Immature natural killer cell (primary cell): ENCODE measurements around the gene GINS1. TPM values are rescaled to one million over a fixed set of nuclear protein-coding genes. Genes with fewer than 3 reads are reported as not detected.

Experiments
- DNase-seq, 3 donors: peaks; one replicate each; pipeline ENCODE4 v3.0.0; 2022; ENCODE audit warnings: mixed read lengths in 1 of 3
- H3K27ac Mint-ChIP-seq, 6 donors: one replicate each; pipeline ENCODE4 v1.8.0; 2020; ENCODE audit warnings: mixed read lengths in 6 of 6, mild to moderate bottlenecking in 5 of 6, inconsistent platforms in 4 of 6, moderate library complexity in 3 of 6
- H3K27me3 Mint-ChIP-seq, 3 donors: one replicate each; pipeline ENCODE4 v1.8.0; 2020 to 2021; ENCODE audit warnings: low read depth in 3 of 3, mild to moderate bottlenecking in 3 of 3, mixed read lengths in 3 of 3, moderate library complexity in 3 of 3, inconsistent platforms in 1 of 3
- H3K36me3 Mint-ChIP-seq, 3 donors: one replicate each; pipeline ENCODE4 v1.8.0; 2020; ENCODE audit warnings: mixed read lengths in 3 of 3, inconsistent platforms in 2 of 3, mild to moderate bottlenecking in 2 of 3
- H3K4me1 Mint-ChIP-seq, 2 donors: one replicate each; pipeline ENCODE4 v1.8.0; 2020; ENCODE audit warnings: inconsistent platforms in 2 of 2, mild to moderate bottlenecking in 2 of 2, mixed read lengths in 2 of 2, moderate library complexity in 1 of 2
- H3K4me3 Mint-ChIP-seq, 5 donors: one replicate each; pipeline ENCODE4 v1.8.0; 2020; ENCODE audit warnings: mild to moderate bottlenecking in 5 of 5, mixed read lengths in 5 of 5, inconsistent platforms in 3 of 5, moderate library complexity in 3 of 5
- H3K9me3 Mint-ChIP-seq, 6 donors: one replicate each; pipeline ENCODE4 v1.8.0; 2020; ENCODE audit warnings: mild to moderate bottlenecking in 6 of 6, mixed read lengths in 6 of 6, inconsistent platforms in 4 of 6, moderate library complexity in 3 of 6
- polyA plus RNA-seq, 3 donors: library from polyadenylated mRNA; unstranded; fragments of 300-500 nt; fragmentation: Illumina TruSeq; gene quantifications; one replicate each; pipeline ENCODE4 v1.2.3, GENCODE V29; 2021

GINS1 gene
- polyA plus RNA-seq, 3 donors from 2014 or later = 1.0 to 2.2 (median 2.0) TPM

DNA sequence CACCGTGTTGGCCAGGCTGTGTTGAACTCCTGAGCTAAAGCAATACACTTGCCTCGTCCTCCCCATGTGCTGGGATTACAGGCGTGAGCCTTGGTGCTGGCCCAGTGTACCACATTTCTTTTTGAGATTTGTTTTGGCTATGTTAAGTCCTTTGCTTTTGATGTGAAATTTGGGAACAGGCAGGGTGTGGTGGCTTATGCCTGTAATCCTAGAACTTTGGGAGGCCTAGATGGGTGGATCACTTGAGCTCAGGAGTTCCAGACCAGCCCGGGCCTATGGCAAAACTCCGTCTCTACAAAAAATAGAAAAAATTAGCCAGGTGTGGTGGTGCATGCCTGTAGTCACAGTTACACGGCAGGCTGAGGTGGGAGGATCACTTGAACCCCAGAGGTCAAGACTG is 40.2 kb downstream of the GINS1 start:
- no peak for DNase-seq
- H3K36me3 Mint-ChIP-seq = peaks cover 0 to 17% (median 5%) of the 10 kb centered on the region in 3 donors
- H3K27me3 Mint-ChIP-seq = peaks cover 0 to 2% (median 0%) of the 10 kb centered on the region in 3 donors
- no peaks in the 10 kb centered on the region for H3K9me3 Mint-ChIP-seq
- H3K27ac Mint-ChIP-seq = no peak overlapping the region
- H3K4me1 Mint-ChIP-seq = peaks cover 4 to 11% of the 10 kb centered on the region in 2 donors
- no peak overlapping the region for H3K4me3 Mint-ChIP-seq

GRCh38 chr20:25452333-25452732 is 44.9 kb downstream of the GINS1 start:
- Mint-ChIP-seq H3K36me3 (peaks cover 0 to 13% (median 9%) of the 10 kb centered on the region in 3 donors), H3K4me1 (no peaks in the 10 kb centered on the region), H3K27ac (no peak overlapping the region), H3K4me3 (no peak overlapping the region), H3K27me3 (peaks cover 0 to 2% (median 0%) of the 10 kb centered on the region in 3 donors), H3K9me3 (no peaks in the 10 kb centered on the region)
- DNase-seq = no peak

DNA sequence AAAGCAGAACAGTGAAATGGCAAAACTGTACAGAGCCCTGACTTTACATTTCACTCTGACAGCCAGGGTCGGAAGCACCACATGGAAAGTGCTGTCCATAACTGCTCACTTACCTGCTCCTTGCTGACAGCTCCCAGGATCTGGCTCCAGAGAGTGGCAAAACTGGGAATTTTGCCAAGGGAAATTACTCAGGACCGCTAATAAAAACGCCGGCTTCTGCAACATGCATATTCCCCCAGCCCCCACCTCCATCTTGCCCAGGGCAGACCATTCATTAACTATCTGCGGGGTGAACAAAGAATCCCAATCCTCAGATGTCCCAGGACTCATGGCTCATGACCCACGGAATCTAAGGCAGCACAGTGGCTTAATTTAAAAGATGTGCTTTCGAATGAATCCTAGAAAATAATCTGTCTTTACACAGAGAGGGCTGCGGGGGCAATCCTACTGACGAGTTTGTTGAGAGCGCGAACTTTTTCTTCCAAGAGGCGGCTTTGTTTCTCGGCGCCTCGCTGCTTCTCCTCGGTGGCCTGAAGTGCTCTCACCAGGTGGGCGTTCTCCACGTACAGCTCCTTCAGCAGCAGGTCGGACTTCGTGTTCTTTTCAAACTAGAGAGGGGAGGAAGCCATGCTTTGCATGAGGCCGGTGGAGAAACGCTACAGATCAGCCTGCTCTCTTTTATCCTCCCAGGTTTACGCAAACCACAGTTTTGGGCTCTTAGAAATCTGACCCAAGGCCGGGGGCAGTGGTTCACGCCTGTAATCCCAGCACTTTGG is 45.8 kb downstream of the GINS1 start:
- Mint-ChIP-seq H3K36me3 (peaks cover 0 to 11% (median 7%) of the 10 kb centered on the region in 3 donors), H3K4me1 (no peaks in the 10 kb centered on the region)

GRCh38 chr20:25454153-25454900 is 46.9 kb downstream of the GINS1 start:
- H3K4me3 Mint-ChIP-seq = no peak overlapping the region
- H3K9me3 Mint-ChIP-seq = no peaks in the 10 kb centered on the region
- peaks cover 0 to 3% (median under 1%) of the 10 kb centered on the region in 3 donors for H3K36me3 Mint-ChIP-seq
- H3K4me1 Mint-ChIP-seq = no peaks in the 10 kb centered on the region
- DNase-seq = no peak
- no peak overlapping the region for H3K27ac Mint-ChIP-seq
- H3K27me3 Mint-ChIP-seq = peaks cover 0 to 2% (median 2%) of the 10 kb centered on the region in 3 donors

More for the DNA sequence above, 45.8 kb downstream of the GINS1 start:
- Mint-ChIP-seq H3K9me3 (no peaks in the 10 kb centered on the region), H3K27ac (no peak overlapping the region), H3K4me3 (no peak overlapping the region), H3K27me3 (peaks cover 0 to 2% (median 2%) of the 10 kb centered on the region in 3 donors)
- DNase-seq = no peak

DNA sequence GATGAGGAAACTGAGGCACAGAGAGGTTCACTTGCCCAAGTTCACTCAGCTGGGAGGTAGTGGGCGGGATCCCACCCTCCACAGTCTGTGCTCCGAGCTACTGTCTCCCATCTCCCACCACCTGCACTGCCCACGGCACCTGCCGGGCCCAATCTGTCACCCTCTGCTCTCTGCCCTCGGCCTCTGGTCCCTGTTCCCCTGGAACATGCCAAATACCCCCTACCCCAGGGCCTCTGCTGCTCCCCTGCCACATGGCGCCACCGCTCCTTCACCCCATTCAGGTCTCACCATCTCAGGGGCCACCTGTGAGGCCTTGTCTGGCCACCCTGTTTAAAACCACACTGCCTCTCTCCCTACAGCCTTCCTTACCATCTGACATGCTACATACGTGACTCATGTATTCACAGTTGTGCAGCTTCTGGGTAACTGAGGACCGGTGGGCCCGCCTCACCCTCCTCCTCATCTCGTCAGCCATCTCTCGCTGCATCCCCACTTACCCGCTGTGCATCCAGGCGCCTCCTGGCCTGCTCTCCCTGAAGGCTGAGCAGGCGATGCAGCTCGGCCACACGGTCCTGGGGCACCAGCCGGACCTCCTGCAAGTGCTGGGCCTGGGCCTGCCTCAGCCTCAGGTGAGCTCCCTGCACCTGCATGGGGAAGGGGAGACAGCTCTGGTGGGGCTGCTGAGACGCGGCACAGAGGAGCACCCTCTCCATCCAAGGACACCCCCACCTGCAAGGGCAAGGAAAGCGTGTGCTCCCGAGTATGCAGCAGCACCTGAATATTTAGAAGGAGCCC is 50.6 kb downstream of the GINS1 start:
- Mint-ChIP-seq H3K4me1 (no peaks in the 10 kb centered on the region), H3K27ac (no peak overlapping the region), H3K9me3 (no peaks in the 10 kb centered on the region), H3K27me3 (peaks cover 0 to 2% (median 2%) of the 10 kb centered on the region in 3 donors), H3K36me3 (peaks cover 0 to 3% (median 0%) of the 10 kb centered on the region in 3 donors), H3K4me3 (no peak overlapping the region)
- DNase-seq = no peak

DNA sequence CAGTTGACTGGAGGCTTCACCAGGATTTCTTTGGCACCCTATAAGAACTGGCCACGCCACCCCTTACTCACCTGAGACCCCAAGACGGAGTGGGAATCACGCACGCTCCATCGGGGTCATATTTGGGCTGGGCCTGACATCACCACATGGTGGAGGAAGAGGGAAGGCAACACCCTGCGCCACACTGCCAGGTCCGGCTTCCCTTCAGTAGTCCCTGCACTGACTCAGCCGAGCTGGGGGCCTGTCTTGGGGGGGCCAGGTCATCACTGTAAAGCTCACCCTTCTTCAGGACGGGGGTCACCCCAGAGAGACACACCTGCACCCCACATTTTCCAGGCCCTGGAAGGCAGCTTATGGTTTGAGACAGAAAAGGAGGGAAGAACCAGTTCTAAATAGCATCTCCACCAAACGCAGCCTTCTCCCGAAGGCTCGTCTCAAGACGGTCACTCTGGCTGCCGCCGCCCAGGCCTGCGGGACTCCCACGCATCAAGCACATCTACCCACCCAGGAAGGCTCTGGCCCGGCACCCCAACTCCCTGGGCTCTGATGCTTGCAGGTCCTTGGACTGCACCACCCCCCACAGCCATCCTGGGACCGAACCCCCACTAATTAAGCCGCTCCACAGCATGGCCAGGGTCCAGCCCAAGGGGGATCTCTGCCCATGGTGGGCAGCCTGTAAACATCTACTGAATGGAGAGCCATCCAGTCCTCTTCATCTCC is 51.8 kb downstream of the GINS1 start:
- Mint-ChIP-seq H3K9me3 (no peaks in the 10 kb centered on the region), H3K4me3 (no peak overlapping the region), H3K36me3 (no peaks in the 10 kb centered on the region), H3K27me3 (peaks cover 0 to 2% (median 0%) of the 10 kb centered on the region in 3 donors), H3K27ac (no peak overlapping the region), H3K4me1 (no peaks in the 10 kb centered on the region)
- no peak for DNase-seq

DNA sequence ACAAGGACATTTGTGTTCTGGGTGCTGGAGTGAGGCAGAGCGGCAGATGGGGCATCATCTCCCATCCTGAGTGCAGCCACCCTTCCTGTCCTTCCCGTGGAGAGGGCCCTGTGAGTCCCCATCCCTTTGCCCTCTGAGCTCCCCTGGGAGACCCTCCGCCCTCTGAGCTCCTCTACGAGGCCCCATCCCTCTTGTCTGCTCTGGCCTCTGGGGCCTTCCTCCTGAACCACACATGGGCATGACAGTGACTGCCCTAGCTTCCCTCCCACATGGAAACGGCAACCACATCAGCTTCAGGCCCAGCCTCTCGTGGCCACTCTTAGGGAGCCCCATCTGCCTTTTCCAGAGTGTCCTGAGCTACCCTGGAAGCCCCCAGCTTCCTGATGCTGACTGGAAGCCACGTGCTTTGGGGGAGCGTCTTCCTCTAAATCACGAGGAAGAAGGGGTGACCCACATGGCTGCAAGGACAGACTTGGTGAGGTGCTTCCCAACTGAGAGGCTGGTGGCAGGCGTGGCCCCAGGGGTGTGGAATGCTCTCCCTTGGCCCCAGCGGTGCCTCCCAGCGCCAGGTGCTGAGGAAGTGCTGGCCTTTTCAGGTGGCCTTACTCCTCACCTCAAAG is 52.6 kb downstream of the GINS1 start:
- H3K9me3 Mint-ChIP-seq = no peaks in the 10 kb centered on the region
- H3K27ac Mint-ChIP-seq = no peak overlapping the region
- H3K36me3 Mint-ChIP-seq = no peaks in the 10 kb centered on the region
- H3K4me3 Mint-ChIP-seq = no peak overlapping the region
- peaks cover 0 to 2% (median 0%) of the 10 kb centered on the region in 3 donors for H3K27me3 Mint-ChIP-seq
- DNase-seq = no peak
- no peaks in the 10 kb centered on the region for H3K4me1 Mint-ChIP-seq

GRCh38 chr20:25460566-25461280 is 53.2 kb downstream of the GINS1 start:
- H3K4me3 Mint-ChIP-seq = no peak overlapping the region
- H3K27ac Mint-ChIP-seq = no peak overlapping the region
- H3K36me3 Mint-ChIP-seq = no peaks in the 10 kb centered on the region
- no peak for DNase-seq
- H3K4me1 Mint-ChIP-seq = no peaks in the 10 kb centered on the region
- peaks cover 0 to 2% (median 0%) of the 10 kb centered on the region in 3 donors for H3K27me3 Mint-ChIP-seq
- no peaks in the 10 kb centered on the region for H3K9me3 Mint-ChIP-seq

GRCh38 chr20:25461281-25461650 is 53.8 kb downstream of the GINS1 start:
- no peak overlapping the region for H3K27ac Mint-ChIP-seq

GRCh38 chr20:25461786-25462545 is 54.5 kb downstream of the GINS1 start:
- Mint-ChIP-seq H3K36me3 (no peaks in the 10 kb centered on the region), H3K27me3 (peaks cover 0 to 2% (median 0%) of the 10 kb centered on the region in 3 donors), H3K27ac (no peak overlapping the region), H3K4me1 (peaks cover 0 to under 1% of the 10 kb centered on the region in 2 donors), H3K4me3 (no peak overlapping the region), H3K9me3 (no peaks in the 10 kb centered on the region)
- DNase-seq = no peak

More at GRCh38 chr20:25461281-25461650, 53.8 kb downstream of the GINS1 start:
- Mint-ChIP-seq H3K36me3 (no peaks in the 10 kb centered on the region), H3K27me3 (peaks cover 0 to 2% (median 0%) of the 10 kb centered on the region in 3 donors), H3K4me3 (no peak overlapping the region), H3K9me3 (no peaks in the 10 kb centered on the region), H3K4me1 (no peaks in the 10 kb centered on the region)
- no peak for DNase-seq

DNA sequence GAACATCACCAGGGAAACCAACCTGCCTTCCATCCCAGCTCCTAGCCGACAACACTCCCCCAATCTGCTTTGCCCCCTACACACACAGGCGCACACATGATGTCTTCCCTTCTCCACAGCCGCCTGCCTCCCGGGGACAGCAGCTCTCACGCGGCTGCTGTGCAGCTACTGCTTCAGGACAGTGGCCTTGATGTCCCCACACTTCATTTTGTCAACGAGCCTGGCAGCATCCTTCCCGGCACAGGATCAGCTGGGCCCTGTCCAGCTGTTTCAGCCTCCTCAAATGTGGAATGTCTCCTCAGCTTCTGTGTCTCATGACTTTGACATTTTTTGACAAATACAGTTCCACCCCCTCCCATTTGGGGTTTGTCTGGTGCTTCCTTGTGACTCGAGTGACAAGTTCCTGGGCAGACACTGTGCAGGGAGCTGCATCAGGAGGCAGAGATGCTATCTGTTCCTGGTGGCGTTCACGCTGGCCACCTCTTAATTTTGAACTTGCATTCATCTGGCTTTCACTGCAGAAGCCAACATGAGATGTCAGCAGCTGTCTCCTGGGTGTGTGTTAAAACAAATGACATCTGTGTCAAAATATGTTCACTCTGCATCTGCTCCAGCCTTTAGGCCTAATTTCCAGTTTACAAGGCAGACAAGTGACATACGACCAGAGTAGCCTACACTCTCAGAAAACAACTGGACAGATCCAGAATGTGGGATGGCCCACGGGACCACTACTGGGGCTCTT is 57.2 kb downstream of the GINS1 start:
- no peak for DNase-seq
- Mint-ChIP-seq H3K4me1 (peaks cover 6 to 11% of the 10 kb centered on the region in 2 donors), H3K27me3 (no peaks in the 10 kb centered on the region), H3K9me3 (no peaks in the 10 kb centered on the region), H3K4me3 (no peak overlapping the region), H3K27ac (no peak overlapping the region), H3K36me3 (no peaks in the 10 kb centered on the region)
